Body of pancreas (tissue), 4 donors: ENCODE results near the gene SPDYE6.

ENCODE experiments used
- CTCF ChIP-seq, 7 experiments: fragments of 450-650 bp in 4 of 7; fragments of 200-600 bp in 3 of 7; sonication (generic) in 3 of 7; IDR thresholded peaks; one replicate each; pipeline ENCODE4 v1.5.1; 2016 to 2019; ENCODE audit warnings: antibody characterized with exemption in 7 of 7
- POLR2A ChIP-seq, 3 donors: fragments of 450-650 bp; IDR thresholded peaks; one replicate each; pipeline ENCODE4 v1.6.1; 2016; ENCODE audit warnings: antibody characterized with exemption in 3 of 3, mild to moderate bottlenecking in 2 of 3

DNA sequence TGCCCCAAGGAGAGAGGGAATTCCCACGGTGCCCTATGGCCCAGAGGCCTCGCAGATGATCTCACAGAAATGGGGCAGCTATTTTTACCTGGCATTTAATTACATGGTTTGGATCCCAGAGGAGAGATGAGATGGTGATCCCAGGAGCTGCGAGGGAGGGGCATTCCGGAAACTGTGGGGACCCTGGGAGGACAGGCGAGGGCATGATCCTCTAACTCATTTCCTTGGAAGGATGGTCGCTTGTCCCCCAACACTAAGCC is 60.1 kb downstream of the SPDYE6 start:
- TF ChIP-seq CTCF (IDR thresholded peaks at IDR 0.05): no peak
- no peak for TF ChIP-seq POLR2A (IDR thresholded peaks at IDR 0.05)
